ENCODE data around the gene STN1. TPM values are rescaled to one million over a fixed set of nuclear protein-coding genes. Genes with fewer than 3 reads are reported as not detected.
A peak's percentile ranks its signal among the peaks of the same experiment; 100 is the strongest.

The STN1 gene
- total RNA-seq, 2 donors from 2014 or later: 13.5 to 19.9 TPM

- H3K4me3 Mint-ChIP-seq: no peak overlapping the region
- Histone ChIP-seq H3K4me3 (ENCODE audit: low read length) (no peak overlapping the region), H3K9me3 (ENCODE audit: control insufficient read depth, low read length) (no peaks in the 10 kb centered on the region), H3K27me3 (ENCODE audit: control insufficient read depth, insufficient read depth, low read length, poor library complexity, severe bottlenecking) (no peaks in the 10 kb centered on the region), H3K27ac (ENCODE audit: low read depth, low read length) (no peak overlapping the region), H3K4me1 (ENCODE audit: control insufficient read depth, insufficient read depth, low read length) (no peaks in the 10 kb centered on the region), H3K9ac (ENCODE audit: extremely low read depth, low read length, poor library complexity, severe bottlenecking) (no peak overlapping the region), H3K36me3 (ENCODE audit: control insufficient read depth, insufficient read depth, low read length) (peaks cover 12% of the 10 kb centered on the region)
- DNase-seq: no peak
- TF ChIP-seq CTCF (conservative IDR thresholded peaks at IDR 0.05): no peak
- peaks cover 10% of the 10 kb centered on the region for H3K36me3 Mint-ChIP-seq (ENCODE audit: low read depth)
- H3K27me3 Mint-ChIP-seq (ENCODE audit: insufficient read depth): no peaks in the 10 kb centered on the region
- H3K27ac Mint-ChIP-seq: no peak overlapping the region
- 89 to 90% methylated on average over 2 to 5 of the region's 5 CpGs for WGBS, 2 experiments (ENCODE audit: insufficient coverage in 1 of 2, insufficient read length in 1 of 2)
- H3K4me1 Mint-ChIP-seq: peaks cover 1% of the 10 kb centered on the region
- no peaks in the 10 kb centered on the region for H3K9me3 Mint-ChIP-seq
These were observed 16.7 kb downstream of the STN1 start for GRCh38 chr10:103901299-103901698.

GRCh38 chr10:103899312-103899711, 18.7 kb downstream of the STN1 start:
- no peaks in the 10 kb centered on the region for H3K9me3 ChIP-seq (ENCODE audit: control insufficient read depth, low read length)
- no peak overlapping the region for H3K9ac ChIP-seq (ENCODE audit: extremely low read depth, low read length, poor library complexity, severe bottlenecking)
- no peak for DNase-seq
- no peak overlapping the region for H3K4me3 ChIP-seq (ENCODE audit: low read length)
- no peaks in the 10 kb centered on the region for H3K27me3 Mint-ChIP-seq (ENCODE audit: insufficient read depth)
- H3K36me3 Mint-ChIP-seq (ENCODE audit: low read depth): peaks cover 6% of the 10 kb centered on the region
- peaks cover 21% of the 10 kb centered on the region for H3K4me1 Mint-ChIP-seq
- H3K27ac Mint-ChIP-seq: no peak overlapping the region
- no peaks in the 10 kb centered on the region for H3K9me3 Mint-ChIP-seq
- no peaks in the 10 kb centered on the region for H3K27me3 ChIP-seq (ENCODE audit: control insufficient read depth, insufficient read depth, low read length, poor library complexity, severe bottlenecking)
- H3K4me3 Mint-ChIP-seq: no peak overlapping the region
- H3K27ac ChIP-seq (ENCODE audit: low read depth, low read length): no peak overlapping the region
- H3K36me3 ChIP-seq (ENCODE audit: control insufficient read depth, insufficient read depth, low read length): peaks cover 9% of the 10 kb centered on the region
- no peak for TF ChIP-seq CTCF (conservative IDR thresholded peaks at IDR 0.05)
- H3K4me1 ChIP-seq (ENCODE audit: control insufficient read depth, insufficient read depth, low read length): peaks cover 5% of the 10 kb centered on the region
- WGBS, 2 experiments (ENCODE audit: insufficient coverage in 1 of 2, insufficient read length in 1 of 2): 95 to 96% methylated on average over 4 to 5 of the region's 5 CpGs

GRCh38 chr10:103897241-103897774, 20.7 kb downstream of the STN1 start:
- peaks cover 3% of the 10 kb centered on the region for H3K36me3 Mint-ChIP-seq (ENCODE audit: low read depth)
- H3K27me3 Mint-ChIP-seq (ENCODE audit: insufficient read depth): no peaks in the 10 kb centered on the region
- peaks cover 15% of the 10 kb centered on the region for H3K4me1 ChIP-seq (ENCODE audit: control insufficient read depth, insufficient read depth, low read length)
- no peak for TF ChIP-seq CTCF (conservative IDR thresholded peaks at IDR 0.05)
- H3K9me3 ChIP-seq (ENCODE audit: control insufficient read depth, low read length): no peaks in the 10 kb centered on the region
- H3K36me3 ChIP-seq (ENCODE audit: control insufficient read depth, insufficient read depth, low read length): peaks cover 4% of the 10 kb centered on the region
- H3K9me3 Mint-ChIP-seq: no peaks in the 10 kb centered on the region
- WGBS, 2 experiments (ENCODE audit: insufficient coverage in 1 of 2, insufficient read length in 1 of 2): 89 to 93% methylated on average over 3 to 7 of the region's 7 CpGs
- peak overlapping the region; percentile 30 for H3K27ac Mint-ChIP-seq
- H3K4me1 Mint-ChIP-seq: peaks cover 34% of the 10 kb centered on the region
- H3K4me3 ChIP-seq (ENCODE audit: low read length): no peak overlapping the region
- no peak for DNase-seq
- H3K9ac ChIP-seq (ENCODE audit: extremely low read depth, low read length, poor library complexity, severe bottlenecking): no peak overlapping the region
- no peak overlapping the region for H3K4me3 Mint-ChIP-seq
- no peaks in the 10 kb centered on the region for H3K27me3 ChIP-seq (ENCODE audit: control insufficient read depth, insufficient read depth, low read length, poor library complexity, severe bottlenecking)
- H3K27ac ChIP-seq (ENCODE audit: low read depth, low read length): no peak overlapping the region
